Neural progenitor cell (in vitro differentiated cells): Measurements from ENCODE around the gene ARHGEF6.

ENCODE experiments used
- CTCF ChIP-seq: fragments of 200-600 bp; sonication (generic); IDR thresholded peaks from 2 replicates; pipeline ENCODE4 v1.5.1; 2017; ENCODE audit warnings: antibody characterized with exemption, mild to moderate bottlenecking
- EZH2 ChIP-seq: fragments of 200-600 bp; sonication (generic); IDR thresholded peaks from 2 replicates; pipeline ENCODE4 v1.6.1; 2017; ENCODE audit warnings: antibody characterized with exemption, mild to moderate bottlenecking, moderate library complexity
- EZH2phosphoT487 ChIP-seq: fragments of 200-600 bp; sonication (generic); IDR thresholded peaks from 2 replicates; pipeline ENCODE4 v1.6.1; 2017; ENCODE audit warnings: antibody characterized with exemption

- TF ChIP-seq EZH2 (no peak), CTCF (peak; percentile 31), EZH2phosphoT487 (no peak)
These were observed 13.4 kb downstream of the ARHGEF6 start for GRCh38 chrX:136767104-136767941.
